CD4-positive, alpha-beta T cell (primary cell): Measurements from ENCODE around the gene PDXK. TPM values are rescaled to one million over a fixed set of nuclear protein-coding genes. Genes with fewer than 3 reads are reported as not detected.

Source experiments
- ATAC-seq: fragments of 200-7000 bp; cut with Tn5 transposase; one replicate; pipeline ENCODE4 v1.10.0; 2022; ENCODE audit warnings: mild to moderate bottlenecking; ENCODE audit not compliant: poor library complexity
- CTCF ChIA-PET: fragments of 350-600 bp; sonication (Branson Sonifier 250); formaldehyde crosslinking; loops from one replicate; lab custom pipeline; 2021; ENCODE audit warnings: antibody characterized with exemption, inconsistent platforms; lab: Charles Lee
- POLR2A ChIA-PET: fragments of 350-600 bp; sonication (Branson Sonifier 250); formaldehyde crosslinking; loops from one replicate; lab custom pipeline; 2021; ENCODE audit warnings: antibody characterized with exemption, inconsistent platforms; lab: Charles Lee
- DNase-seq, 14 experiments: peaks; one replicate each; pipeline ENCODE4 v3.0.0-alpha.2; 2013 to 2020; ENCODE audit warnings: mixed read lengths in 2 of 14
- H3K27ac ChIP-seq, 2 donors: one replicate each; pipeline versions ENCODE4 v1.5.1 to v1.7.0; 2013; ENCODE audit warnings: low read length in 2 of 2, low read depth in 1 of 2, mild to moderate bottlenecking in 1 of 2
- H3K27me3 ChIP-seq, 2 experiments: 1 replicate in 1 of 2; 2 replicates in 1 of 2; pipeline versions ENCODE4 v1.6.1 to v1.7.0; 2013; ENCODE audit warnings: low read length in 2 of 2, control low read depth in 1 of 2, mild to moderate bottlenecking in 1 of 2, moderate library complexity in 1 of 2; ENCODE audit not compliant: insufficient read depth in 2 of 2, control insufficient read depth in 1 of 2
- H3K36me3 ChIP-seq: one replicate; pipeline ENCODE4 v1.6.1; 2013; ENCODE audit warnings: low read length, control low read depth; ENCODE audit not compliant: insufficient read depth
- H3K4me1 ChIP-seq: one replicate; pipeline ENCODE4 v1.6.1; 2013; ENCODE audit warnings: low read length, control low read depth; ENCODE audit not compliant: insufficient read depth
- H3K4me3 ChIP-seq: one replicate; pipeline ENCODE4 v1.5.1; 2013; ENCODE audit warnings: mild to moderate bottlenecking, low read length, moderate library complexity
- H3K9me3 ChIP-seq, 2 experiments: 1 replicate in 1 of 2; 2 replicates in 1 of 2; pipeline versions ENCODE4 v1.6.1 to v1.7.0; 2013; ENCODE audit warnings: low read length in 2 of 2, mild to moderate bottlenecking in 2 of 2, control low read depth in 1 of 2, moderate library complexity in 1 of 2; ENCODE audit not compliant: control insufficient read depth in 1 of 2, insufficient read depth in 1 of 2
- H3K27ac Mint-ChIP-seq: one replicate; pipeline ENCODE4 v1.8.0; 2020; ENCODE audit warnings: mixed read lengths
- H3K27me3 Mint-ChIP-seq: one replicate; pipeline ENCODE4 v1.8.0; 2021; ENCODE audit warnings: mixed read lengths
- H3K36me3 Mint-ChIP-seq: one replicate; pipeline ENCODE4 v1.8.0; 2021; ENCODE audit warnings: low read depth, mixed read lengths
- H3K4me1 Mint-ChIP-seq: one replicate; pipeline ENCODE4 v1.8.0; 2021; ENCODE audit warnings: low read depth, mixed read lengths
- H3K4me3 Mint-ChIP-seq: one replicate; pipeline ENCODE4 v1.8.0; 2020; ENCODE audit warnings: mild to moderate bottlenecking, mixed read lengths
- H3K9me3 Mint-ChIP-seq: one replicate; pipeline ENCODE4 v1.8.0; 2020; ENCODE audit warnings: mixed read lengths
- CTCF ChIP-seq: fragments of 200-600 bp; IDR thresholded peaks from one replicate; pipeline ENCODE4 v1.8.0; 2022; ENCODE audit warnings: antibody characterized with exemption, mild to moderate bottlenecking
- intact Hi-C, 2 experiments: fragments of 100-400 bp; cut with DNase I in 1 of 2; cut with micrococcal nuclease in 1 of 2; formaldehyde crosslinking; loops; one replicate each; pipeline versions ENCODE4 v1.15.1 to v1.9.0; 2023 to 2025; cut with DNase I, micrococcal nuclease
- total RNA-seq, 174 experiments: library from RNA in 2 of 174; stranded (reverse) in 2 of 174; gene quantifications; one replicate each; pipeline ENCODE4 v1.2.3 and lab custom pipeline; 2021 to 2026

Gene PDXK
- total RNA-seq, 2 experiments from 2014 or later, result 74.8 to 77.0 TPM

- Histone ChIP-seq H3K27ac (no peak overlapping the region), H3K36me3 (peaks cover 4% of the 10 kb centered on the region), H3K27me3 (no peaks in the 10 kb centered on the region), H3K9me3 (peaks cover 0 to under 1% of the 10 kb centered on the region in 2 experiments), H3K4me1 (peaks cover 46% of the 10 kb centered on the region), H3K4me3 (peak overlapping the region; percentile 34)
- intact Hi-C loops, result no loop called here
- no peaks in the 10 kb centered on the region for H3K9me3 Mint-ChIP-seq
- ATAC-seq, result no peak
- H3K4me3 Mint-ChIP-seq, result no peak overlapping the region
- H3K27ac Mint-ChIP-seq, result peak overlapping the region; percentile 95
- DNase-seq, result no peak
- peaks cover 37% of the 10 kb centered on the region for H3K4me1 Mint-ChIP-seq
- H3K36me3 Mint-ChIP-seq, result peaks cover 22% of the 10 kb centered on the region
- POLR2A ChIA-PET, result no interaction called here
- TF ChIP-seq CTCF, result no peak
- CTCF ChIA-PET, result no interaction called here
- no peaks in the 10 kb centered on the region for H3K27me3 Mint-ChIP-seq
Observed at GRCh38 chr21:43734928-43735229, 15.9 kb downstream of the PDXK start.

GRCh38 chr21:43735236-43736091 is 16.5 kb downstream of the PDXK start:
- ChIA-PET POLR2A (no interaction called here), CTCF (no interaction called here)

GRCh38 chr21:43736224-43736883 is 17.4 kb downstream of the PDXK start:
- peaks cover 43% of the 10 kb centered on the region for H3K4me1 ChIP-seq
- Mint-ChIP-seq H3K4me3 (no peak overlapping the region), H3K27ac (no peak overlapping the region), H3K27me3 (no peaks in the 10 kb centered on the region), H3K9me3 (no peaks in the 10 kb centered on the region), H3K36me3 (peaks cover 28% of the 10 kb centered on the region), H3K4me1 (peaks cover 34% of the 10 kb centered on the region)
- no peak overlapping the region for H3K27ac ChIP-seq
- no peak for ATAC-seq
- intact Hi-C loops, result no loop called here
- CTCF ChIA-PET, result no interaction called here
- H3K4me3 ChIP-seq, result no peak overlapping the region
- H3K36me3 ChIP-seq, result peaks cover 4% of the 10 kb centered on the region
- POLR2A ChIA-PET, result interaction anchor here (0.6 kb wide), 1 partner anchor 199 kb away, joined by 3 read pairs; no protein-coding TSS in a partner anchor
- no peak for TF ChIP-seq CTCF
- no peaks in the 10 kb centered on the region for H3K27me3 ChIP-seq
- DNase-seq, result no peak
- H3K9me3 ChIP-seq, result peaks cover 0 to 4% of the 10 kb centered on the region in 2 experiments

More at GRCh38 chr21:43735236-43736091, 16.5 kb downstream of the PDXK start:
- H3K4me3 ChIP-seq, result no peak overlapping the region
- H3K36me3 ChIP-seq, result peaks cover 4% of the 10 kb centered on the region
- no peaks in the 10 kb centered on the region for H3K27me3 ChIP-seq
- H3K9me3 Mint-ChIP-seq, result no peaks in the 10 kb centered on the region
- peaks cover 46% of the 10 kb centered on the region for H3K4me1 ChIP-seq
- no peak overlapping the region for H3K27ac ChIP-seq
- peaks cover 0 to 4% of the 10 kb centered on the region in 2 experiments for H3K9me3 ChIP-seq
- H3K4me3 Mint-ChIP-seq, result no peak overlapping the region
- DNase-seq (no peak), ATAC-seq (no peak)
- H3K27me3 Mint-ChIP-seq, result no peaks in the 10 kb centered on the region
- peaks cover 24% of the 10 kb centered on the region for H3K36me3 Mint-ChIP-seq
- TF ChIP-seq CTCF, result no peak
- intact Hi-C loops, result no loop called here
- no peak overlapping the region for H3K27ac Mint-ChIP-seq
- H3K4me1 Mint-ChIP-seq, result peaks cover 35% of the 10 kb centered on the region
